Tibial nerve (tissue), 4 donors: ENCODE data around the gene CHST13.

ENCODE experiments used
- EP300 ChIP-seq, 2 donors: sonication (generic); formaldehyde crosslinking; IDR thresholded peaks; one replicate each; pipeline ENCODE4 v1.6.1; 2017; ENCODE audit warnings: antibody characterized with exemption in 2 of 2, mild to moderate bottlenecking in 1 of 2
- TF ChIP-seq, protein P1 (sequence below), 5 experiments: fragments of 200-600 bp in 3 of 5; fragments of 450-650 bp in 2 of 5; sonication (generic) in 3 of 5; IDR thresholded peaks; one replicate each; pipeline ENCODE4 v1.5.1; 2016 to 2019; ENCODE audit warnings: antibody characterized with exemption in 5 of 5, mild to moderate bottlenecking in 3 of 5, moderate library complexity in 2 of 5

DNA sequence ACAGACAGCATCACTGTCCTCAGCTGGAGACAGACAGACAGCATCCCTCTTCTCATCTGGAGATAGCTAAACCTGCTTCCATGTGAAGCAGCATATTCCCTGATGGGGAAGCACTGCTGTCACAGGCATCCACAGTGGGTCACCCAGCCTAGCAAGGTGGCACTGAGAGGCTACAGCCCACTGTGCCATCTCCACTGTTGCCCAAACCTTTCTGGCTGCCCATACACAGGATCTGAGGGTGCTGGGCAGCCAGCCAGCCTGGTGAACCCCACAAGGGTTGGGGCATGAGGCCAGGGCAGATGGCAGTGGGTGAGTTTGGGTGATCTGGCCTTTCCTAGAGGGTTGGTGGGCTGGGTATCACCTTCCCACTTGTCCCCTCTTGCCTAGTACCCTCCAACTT, 11.7 kb downstream of the CHST13 start:
- TF ChIP-seq, protein P1, sequence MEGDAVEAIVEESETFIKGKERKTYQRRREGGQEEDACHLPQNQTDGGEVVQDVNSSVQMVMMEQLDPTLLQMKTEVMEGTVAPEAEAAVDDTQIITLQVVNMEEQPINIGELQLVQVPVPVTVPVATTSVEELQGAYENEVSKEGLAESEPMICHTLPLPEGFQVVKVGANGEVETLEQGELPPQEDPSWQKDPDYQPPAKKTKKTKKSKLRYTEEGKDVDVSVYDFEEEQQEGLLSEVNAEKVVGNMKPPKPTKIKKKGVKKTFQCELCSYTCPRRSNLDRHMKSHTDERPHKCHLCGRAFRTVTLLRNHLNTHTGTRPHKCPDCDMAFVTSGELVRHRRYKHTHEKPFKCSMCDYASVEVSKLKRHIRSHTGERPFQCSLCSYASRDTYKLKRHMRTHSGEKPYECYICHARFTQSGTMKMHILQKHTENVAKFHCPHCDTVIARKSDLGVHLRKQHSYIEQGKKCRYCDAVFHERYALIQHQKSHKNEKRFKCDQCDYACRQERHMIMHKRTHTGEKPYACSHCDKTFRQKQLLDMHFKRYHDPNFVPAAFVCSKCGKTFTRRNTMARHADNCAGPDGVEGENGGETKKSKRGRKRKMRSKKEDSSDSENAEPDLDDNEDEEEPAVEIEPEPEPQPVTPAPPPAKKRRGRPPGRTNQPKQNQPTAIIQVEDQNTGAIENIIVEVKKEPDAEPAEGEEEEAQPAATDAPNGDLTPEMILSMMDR (IDR thresholded peaks at IDR 0.05) = no peak
- TF ChIP-seq EP300 (IDR thresholded peaks at IDR 0.05) = no peak
